NK-92 (cell line): ENCODE data around the gene KRTAP10-5.
"Not testable (repeated sequence)": the region's sequence is repeated elsewhere in the genome, so short reads cannot be mapped to it uniquely, and the experiment has no call there.

Experiments
- DNase-seq: peaks from one replicate; lab custom pipeline; 2025; ENCODE audit not compliant: unreplicated experiment; lab: John Stamatoyannopoulos, UW

Gene KRTAP10-5

DNA sequence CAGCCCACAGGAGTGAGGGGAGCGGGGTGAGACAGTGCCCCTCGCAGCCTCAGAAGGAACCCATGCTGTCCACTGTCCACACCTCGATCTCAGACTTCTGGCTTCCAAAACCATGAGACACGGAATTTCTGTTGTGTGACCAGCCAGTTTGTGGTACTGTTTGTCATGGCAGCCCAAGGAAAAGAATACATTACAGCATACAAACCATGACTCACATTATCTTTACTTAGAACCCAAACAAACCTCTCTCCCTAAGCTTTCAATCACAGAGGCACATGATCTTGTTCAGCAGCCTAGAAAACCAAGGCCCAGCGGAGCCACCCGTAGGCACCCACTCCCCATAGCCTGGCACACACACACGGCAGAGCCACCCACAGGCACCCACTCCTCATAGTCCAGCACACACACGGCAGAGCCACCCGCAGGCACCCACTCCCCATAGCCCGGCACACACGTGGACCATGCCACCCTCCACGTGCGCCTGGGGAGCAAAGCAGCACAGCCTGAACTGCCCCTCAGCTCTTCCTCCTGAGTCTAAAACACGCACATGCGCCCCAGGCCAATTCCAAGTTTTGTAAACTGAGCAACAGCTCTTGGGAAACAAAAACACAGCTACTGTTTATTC lies 7.3 kb downstream of the KRTAP10-5 start:
- DNase-seq = no peak

GRCh38 chr21:44571844-44572782 lies 8.3 kb downstream of the KRTAP10-5 start:
- DNase-seq = no peak

DNA sequence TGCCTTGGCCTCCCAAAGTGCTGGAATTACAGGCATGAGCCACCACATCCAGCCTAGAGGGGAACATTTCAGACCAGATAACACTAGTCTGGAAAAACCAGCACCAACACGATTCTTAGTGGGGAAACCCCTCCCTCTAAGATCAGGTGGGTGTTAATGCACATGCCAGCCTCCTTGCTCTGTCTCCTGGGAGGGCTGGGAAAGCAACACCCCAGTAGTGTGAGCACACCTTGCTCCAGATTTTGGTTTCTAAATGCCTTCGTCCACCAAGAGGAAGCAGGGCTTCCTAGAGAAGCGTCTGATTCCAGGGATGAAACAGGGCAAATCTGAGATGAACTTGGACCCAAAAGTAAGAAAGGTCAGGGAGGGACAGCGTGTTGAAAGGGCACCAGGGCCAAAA lies 9.1 kb downstream of the KRTAP10-5 start:
- DNase-seq = no peak

DNA sequence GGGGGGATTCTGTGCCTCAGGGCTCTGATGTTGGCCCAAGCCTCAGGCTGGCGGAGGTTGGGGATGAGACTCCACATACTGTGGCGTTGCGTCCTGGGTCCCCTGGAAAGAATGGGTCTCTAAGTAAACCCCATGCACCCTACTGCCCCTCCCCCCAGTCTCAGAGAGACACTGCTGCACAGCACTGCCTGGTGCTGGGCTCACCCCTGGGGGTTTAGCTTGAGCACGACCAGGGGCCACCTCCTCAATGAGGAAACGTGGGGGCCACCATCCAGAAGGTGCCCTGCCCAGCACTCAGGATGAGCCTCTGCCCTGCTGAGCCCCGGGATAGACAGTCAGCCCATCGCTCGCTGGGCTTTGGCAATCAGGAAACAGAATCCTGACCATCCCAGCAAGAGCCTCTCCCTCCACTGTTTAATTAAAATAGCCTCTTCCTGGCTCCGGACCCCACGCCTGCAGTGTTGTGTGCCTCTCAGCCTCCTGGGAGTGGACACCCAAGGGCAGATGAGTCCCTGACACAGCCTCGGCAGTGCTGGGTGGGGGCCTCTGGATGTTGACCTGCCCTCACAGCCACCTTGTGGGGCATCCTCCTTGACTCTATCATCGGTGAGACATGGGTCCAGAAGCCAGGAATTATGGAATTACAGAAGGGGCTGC lies 10.4 kb downstream of the KRTAP10-5 start:
- no peak for DNase-seq

DNA sequence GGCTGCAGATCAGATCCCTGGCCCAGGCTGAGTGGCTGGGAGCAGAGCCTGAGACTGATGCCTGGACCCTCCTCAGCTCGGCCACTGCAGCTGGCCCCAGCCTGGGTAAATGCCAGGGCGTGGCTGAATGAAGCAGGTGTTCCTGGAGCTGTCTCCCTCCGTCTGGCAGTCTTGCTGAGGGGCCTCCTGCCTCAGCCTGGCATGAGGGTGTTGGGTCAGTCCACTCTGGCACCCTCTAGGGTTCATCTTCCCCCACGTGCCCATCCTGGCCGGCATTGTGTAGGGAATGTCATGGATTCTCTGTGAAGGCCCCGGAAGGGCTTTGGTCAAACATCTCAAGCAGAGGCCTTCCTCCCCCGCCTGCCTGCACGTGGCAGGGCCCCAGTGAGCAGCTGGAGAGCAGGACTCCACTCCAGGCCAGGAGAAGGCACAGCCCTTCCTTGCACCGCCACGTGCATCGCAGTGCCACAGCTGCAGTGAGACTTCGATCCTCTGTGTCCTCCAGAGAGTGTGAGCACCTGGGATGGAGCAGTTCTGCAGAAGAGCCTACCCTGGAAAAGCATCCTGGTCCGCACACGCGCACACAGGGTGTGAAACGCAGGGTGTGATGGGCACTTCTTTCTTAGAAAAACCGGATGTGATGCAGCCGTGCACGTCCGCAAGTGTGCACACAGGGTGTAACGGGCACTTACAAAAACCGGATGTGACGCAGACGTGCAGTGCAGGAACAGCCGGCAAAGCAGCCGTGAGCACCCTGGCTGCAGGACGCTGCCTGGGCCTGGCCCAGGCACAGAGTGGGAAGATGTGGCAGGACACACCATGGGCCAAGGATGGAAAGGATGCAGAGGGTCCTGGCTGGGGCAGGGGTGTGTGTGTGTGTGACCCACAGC lies 11.5 kb downstream of the KRTAP10-5 start:
- DNase-seq = no peak

- no peak for DNase-seq
These were observed 12.1 kb downstream of the KRTAP10-5 start for GRCh38 chr21:44568261-44568660.

- no peak for DNase-seq
These were observed 12.8 kb downstream of the KRTAP10-5 start for GRCh38 chr21:44567481-44568171.

DNA sequence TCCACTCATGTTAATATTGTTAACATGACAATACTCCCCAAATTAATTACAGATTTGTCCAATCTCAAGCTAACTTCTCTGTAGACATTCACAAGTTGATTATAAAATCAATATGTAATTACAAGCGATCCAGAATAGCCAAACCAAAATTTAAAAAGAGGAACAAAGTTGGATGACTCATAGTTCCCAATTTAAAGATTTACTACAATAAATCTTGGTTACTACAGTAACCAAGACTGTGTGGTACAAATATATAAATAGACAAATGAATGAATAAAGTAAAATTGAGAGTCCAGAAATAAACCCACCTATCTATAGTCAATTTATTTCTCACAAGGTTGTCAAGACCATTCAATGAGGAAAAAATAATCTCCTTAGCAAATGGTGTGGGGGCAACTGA lies 14.0 kb downstream of the KRTAP10-5 start:
- no peak for DNase-seq

GRCh38 chr21:44564886-44565598 lies 15.4 kb downstream of the KRTAP10-5 start:
- no peak for DNase-seq

DNA sequence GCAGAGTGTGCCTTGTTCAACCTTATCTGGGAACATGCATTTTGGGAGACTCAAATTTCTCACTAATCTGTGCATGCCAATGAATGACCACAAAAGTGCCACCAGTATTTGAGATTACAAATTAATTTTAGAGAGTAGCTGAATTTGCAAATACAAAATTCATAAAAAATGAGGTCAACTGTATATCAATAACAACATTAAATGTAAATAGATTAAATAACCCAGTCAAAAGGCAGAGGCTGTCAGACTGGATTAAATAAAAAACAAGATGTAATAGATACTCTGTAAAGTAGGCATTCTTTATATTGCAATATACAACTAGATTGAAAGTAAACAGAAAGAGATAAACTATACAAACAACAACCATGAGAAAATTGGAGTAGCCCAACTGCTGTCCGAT lies 16.3 kb downstream of the KRTAP10-5 start:
- no peak for DNase-seq

- DNase-seq = no peak
These were observed 21.7 kb downstream of the KRTAP10-5 start, which contains the start of gene KRTAP10-3 for GRCh38 chr21:44558695-44559094. KRTAP10-3 (minus strand) TSS chr21:44558795; CDS start chr21:44558715, 80 bp downstream.

GRCh38 chr21:44558329-44558675 lies 22.1 kb downstream of the KRTAP10-5 start:
- not testable (repeated sequence) for DNase-seq

- DNase-seq = no peak
These were observed 22.7 kb downstream of the KRTAP10-5 start for GRCh38 chr21:44557491-44558328.

- DNase-seq = no peak
These were observed 23.5 kb downstream of the KRTAP10-5 start for GRCh38 chr21:44556879-44557278.

DNA sequence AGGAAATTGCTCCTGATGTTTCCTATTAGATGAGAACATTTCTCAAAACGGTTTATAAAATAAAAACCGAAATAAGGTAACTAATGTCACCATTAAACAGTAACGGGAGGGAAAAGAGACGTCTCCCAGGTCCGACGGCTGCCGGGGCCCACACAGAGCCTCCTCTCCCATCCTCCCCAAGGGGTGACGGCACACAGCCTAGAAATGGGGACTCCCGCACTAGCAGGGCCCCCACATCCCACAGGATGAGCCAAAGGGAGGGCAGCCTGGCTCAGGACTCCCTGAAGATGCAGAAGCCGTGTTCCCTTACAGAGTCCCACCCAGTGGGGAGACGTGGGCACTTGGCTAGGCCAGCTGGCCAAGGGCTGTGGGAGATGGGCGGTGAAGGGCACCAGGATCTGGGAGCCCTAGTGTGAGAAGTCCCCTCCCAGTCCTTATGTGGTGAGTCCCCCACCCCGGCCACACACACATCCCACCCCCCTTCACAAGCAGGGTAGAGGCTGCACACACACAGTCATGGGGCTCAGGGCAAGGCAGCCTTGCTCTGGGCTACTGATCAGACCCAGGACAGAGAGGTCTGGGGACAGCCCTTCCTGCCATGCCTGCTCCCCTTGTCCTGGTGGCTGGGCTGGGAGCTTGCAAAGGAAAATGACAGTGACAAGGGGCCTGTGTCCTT lies 25.1 kb downstream of the KRTAP10-5 start:
- DNase-seq = no peak

GRCh38 chr21:44552681-44553080 lies 27.7 kb downstream of the KRTAP10-5 start:
- DNase-seq = no peak

DNA sequence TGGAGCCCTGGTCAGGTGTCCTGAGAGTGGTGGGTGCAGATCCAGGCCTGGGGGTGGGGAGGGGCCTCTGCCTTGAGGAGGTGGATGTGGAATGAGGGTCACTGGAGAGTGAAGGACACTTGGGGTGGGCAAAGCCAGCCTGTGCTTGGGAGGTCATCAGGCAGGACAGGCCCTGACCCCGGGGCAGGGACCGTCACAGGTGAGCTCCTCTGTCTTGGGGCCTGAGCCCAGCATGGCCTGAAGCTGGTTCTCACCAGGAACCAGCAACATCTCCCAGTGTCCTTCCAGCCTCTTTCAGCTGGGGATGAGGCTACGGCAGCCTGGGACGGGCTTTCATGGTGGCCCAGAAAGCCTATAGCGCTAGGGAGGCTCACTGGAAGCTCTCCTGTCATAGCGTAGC lies 28.3 kb downstream of the KRTAP10-5 start:
- no peak for DNase-seq

GRCh38 chr21:44551340-44551961 lies 29.0 kb downstream of the KRTAP10-5 start, which contains the start of gene KRTAP10-2:
KRTAP10-2 (minus strand) TSS chr21:44551505; CDS start chr21:44551458, 47 bp downstream.
- no peak for DNase-seq
